ENCODE measurements around the gene NOTCH3.

NOTCH3 gene

DNA sequence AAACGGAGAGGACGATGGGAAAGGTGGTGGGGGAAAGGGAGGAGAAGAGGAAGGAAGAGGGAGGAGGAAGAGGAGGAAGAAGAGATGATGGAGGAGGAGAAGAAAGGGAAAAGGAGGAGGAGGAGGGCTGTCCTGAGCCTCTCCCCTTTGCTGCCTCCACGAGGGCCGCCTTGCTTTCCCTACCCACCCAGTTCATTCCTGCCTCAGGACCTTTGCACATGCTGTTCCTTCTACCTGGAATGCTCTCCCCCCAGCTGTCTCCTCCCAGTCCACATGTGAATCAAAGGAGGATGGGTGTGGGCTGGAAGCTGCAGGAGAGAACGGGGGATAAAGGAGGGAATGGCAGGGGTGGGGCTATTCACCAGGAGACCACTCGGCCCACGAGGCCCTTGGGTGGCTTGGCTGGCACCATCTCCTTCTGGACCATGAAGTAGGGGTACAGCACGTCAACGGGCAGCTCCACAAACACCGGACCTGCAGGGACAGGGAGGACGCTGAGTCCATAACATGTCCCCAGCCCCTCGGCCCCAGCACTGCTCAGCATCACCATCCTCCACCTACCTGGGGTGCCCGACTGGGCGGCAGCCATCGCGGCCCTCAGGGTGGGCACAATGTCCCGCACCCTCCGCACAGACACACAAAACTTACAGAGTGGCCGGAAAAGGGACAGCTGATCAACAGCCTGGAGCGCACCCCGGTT is 78.3 kb downstream of the NOTCH3 start:
- DNase-seq (ENCODE audit: low spot score), result no peak

DNA sequence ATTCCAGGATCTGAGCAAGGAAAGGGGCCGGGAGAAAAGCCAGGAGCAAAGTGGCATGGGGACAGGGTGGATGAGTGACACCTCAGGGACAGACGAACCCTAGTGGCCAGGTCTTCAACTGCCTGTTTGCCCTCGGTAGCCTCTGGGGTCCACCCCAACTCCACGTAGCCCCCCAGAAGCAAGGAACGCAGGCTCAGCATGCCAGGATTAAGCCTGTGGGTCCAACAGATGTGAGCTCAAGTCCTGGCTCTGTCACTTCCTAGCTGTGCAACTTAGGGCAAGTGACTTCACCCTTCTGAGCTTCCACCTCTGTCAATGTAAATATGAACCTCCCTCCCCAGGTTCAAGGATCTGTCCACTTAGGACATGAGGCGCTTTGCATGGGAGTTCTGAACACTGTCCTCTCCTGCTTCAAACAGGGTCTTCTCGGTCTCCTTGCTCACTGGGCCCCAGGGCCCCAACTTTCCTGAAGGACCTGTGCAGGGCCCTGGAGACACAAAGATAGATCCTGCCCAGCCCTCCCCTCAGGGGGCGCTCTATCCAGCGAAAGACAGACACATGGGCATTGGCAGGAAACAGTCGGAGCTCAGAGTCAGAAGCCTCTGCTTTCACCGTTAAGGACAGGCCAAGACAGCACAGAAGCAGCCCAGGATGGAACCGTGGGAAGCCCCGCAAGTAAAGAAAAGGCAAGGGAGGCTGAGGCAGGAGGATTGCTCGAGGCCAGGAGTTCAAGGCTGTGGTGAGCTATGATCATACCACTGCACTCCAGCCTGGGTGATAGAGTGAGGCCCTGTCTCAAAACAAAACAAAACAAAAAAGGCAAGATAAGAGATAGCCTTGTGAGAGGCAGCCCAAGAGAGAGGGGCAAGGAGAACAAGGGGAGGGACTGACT is 80.4 kb downstream of the NOTCH3 start:
- DNase-seq (ENCODE audit: low spot score), result peak; percentile 43

DNA sequence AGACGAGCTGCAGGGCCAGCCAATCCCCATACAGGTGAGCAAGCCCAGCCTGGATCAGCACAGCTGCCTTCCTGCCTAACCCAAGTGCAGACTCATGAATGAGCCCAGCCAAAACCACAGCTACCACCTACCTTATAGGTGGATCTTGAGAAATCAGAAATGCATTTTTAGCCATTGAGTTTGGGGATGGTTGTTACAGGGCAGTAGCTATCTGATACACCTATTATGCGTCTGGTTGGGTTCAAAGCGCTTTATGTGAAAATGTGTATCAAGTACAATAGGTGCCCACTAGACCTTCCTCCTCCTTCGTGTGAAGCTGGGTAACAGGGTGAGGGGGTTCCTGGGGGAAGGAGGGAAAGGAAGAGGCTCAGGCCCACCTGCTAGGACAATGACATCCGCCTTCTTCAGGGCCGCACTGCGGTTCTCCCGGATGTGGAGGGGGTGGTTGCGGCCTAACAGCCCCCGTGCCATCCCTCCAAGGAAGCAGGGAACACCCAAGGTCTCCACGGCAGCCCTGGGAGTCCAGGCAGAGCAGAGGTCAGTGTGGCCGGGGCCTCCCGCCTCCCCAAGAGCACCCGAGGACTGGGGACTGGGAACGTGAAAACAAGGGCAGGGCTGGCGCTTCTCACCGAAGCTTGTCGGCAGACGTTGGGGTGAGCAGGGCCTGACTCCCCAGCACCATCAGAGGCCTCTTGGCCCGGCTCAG is 81.9 kb downstream of the NOTCH3 start:
- DNase-seq (ENCODE audit: low spot score), result no peak

DNA sequence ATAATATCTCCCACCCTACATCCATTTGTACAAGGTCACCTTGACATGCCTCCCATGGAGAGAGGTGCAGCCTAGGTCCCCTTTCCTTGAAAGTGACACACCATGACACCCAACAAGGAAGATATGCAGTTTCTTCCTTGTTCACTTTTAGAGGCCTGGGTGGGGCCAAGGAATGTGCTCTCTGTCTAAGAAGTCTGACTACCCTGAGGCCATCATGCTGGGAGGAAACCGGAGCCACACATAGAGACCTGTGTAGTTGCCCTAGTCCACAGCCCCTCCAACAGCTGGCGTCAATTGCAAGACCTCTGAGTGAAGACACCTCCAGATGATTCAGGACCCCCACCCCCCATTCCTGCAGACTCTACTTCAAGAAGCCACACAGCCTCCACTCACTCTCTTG is 82.5 kb downstream of the NOTCH3 start:
- DNase-seq (ENCODE audit: low spot score), result no peak

DNA sequence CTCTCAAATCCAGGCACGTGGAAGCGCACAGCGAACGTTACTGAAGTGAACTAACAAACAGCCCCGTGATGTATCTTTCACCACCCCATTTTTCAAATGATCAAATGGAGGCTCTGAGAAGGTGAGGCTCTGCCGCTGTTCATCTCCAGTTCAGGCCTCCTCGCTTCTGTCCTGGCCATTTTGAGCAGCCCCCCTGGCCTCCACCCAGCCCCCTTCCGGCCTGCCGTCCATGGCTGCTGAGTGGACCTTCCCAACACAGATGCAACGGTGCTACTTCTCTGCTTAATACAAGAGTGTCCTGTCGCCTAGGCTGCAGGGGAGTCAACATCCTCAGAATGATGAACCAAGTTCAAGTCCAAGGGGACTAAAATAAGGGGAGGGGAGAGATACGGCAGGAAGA is 83.9 kb downstream of the NOTCH3 start:
- DNase-seq (ENCODE audit: low spot score), result no peak

DNA sequence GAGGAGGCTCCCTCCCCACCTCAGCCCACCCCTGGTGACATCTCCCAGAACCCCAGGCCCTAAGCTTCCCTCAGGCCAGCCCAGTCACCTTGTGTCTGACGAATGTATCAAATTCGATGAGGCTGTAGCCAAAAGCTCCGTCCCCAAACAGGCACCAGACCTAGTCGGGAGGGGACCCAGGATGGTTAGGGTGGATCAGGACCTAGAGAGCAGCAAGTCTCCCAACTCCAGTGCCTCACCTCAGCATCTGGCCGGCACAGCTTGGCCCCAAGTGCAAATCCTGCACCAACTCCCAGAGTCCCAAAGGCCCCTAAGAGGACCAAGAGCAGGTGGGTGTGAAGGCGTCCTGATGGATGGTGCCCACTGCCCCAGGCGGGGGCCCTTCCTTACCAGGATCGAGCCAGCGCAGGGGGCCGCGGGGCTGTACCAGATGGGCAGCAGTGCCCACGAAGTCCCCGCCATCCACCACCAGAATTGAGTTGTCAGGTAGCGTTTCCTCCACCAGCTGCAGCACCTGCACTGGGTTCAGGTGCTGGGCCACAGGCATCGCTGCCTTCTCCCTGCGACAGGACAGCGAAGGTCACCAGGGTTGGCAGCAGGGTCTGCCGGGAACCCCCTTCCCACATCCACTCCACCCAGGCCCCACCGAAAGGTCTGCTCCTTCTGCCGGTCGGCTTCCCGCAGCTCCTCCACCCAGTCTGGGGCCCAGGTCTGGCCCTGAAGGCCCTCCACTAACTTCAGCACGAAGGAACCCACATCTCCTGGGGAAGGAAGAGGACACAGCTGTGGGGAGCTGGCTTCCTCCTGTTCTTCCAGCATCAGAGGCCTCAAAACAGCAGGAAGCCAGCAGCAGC is 84.8 kb downstream of the NOTCH3 start:
- no peak for DNase-seq (ENCODE audit: low spot score)

DNA sequence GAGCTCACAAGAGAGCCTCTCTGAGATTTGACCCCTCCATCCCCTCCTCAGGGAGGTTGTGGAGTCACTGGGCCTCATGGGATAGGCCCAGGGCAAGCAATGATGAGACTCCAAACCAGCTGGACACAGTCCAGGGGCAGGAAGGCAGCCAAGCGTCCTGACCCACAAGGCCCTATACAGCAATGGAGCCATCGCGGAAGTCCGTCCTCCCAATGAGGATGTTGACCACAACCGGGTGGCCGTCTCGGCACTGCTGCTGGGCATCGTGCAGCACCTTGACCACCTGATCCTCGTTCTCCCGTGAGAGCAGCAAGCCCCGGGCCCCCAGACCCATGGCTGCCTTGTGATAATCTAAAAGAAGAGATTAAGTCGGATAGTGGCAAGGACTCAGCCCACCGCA is 85.7 kb downstream of the NOTCH3 start:
- DNase-seq (ENCODE audit: low spot score), result no peak

DNA sequence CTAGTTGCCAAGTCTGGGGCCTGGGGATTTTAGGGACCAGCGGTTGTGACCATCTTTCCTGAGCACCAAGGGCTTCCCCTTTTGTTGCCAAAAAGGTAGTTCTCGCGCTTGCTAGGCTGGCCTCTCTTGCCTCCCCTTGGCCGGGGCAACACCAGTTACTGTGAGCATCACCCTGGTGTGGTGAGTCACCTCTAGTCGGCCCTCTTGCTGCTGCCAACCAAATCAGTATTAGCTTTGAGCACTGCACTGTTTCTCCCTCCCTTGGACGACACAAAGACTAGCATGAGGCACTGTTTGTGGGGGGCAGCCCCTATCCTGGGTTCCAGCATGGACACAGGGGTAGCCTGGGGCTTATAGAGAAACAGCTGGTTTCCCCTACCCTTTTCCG is 86.6 kb downstream of the NOTCH3 start:
- no peak for DNase-seq (ENCODE audit: low spot score)

DNA sequence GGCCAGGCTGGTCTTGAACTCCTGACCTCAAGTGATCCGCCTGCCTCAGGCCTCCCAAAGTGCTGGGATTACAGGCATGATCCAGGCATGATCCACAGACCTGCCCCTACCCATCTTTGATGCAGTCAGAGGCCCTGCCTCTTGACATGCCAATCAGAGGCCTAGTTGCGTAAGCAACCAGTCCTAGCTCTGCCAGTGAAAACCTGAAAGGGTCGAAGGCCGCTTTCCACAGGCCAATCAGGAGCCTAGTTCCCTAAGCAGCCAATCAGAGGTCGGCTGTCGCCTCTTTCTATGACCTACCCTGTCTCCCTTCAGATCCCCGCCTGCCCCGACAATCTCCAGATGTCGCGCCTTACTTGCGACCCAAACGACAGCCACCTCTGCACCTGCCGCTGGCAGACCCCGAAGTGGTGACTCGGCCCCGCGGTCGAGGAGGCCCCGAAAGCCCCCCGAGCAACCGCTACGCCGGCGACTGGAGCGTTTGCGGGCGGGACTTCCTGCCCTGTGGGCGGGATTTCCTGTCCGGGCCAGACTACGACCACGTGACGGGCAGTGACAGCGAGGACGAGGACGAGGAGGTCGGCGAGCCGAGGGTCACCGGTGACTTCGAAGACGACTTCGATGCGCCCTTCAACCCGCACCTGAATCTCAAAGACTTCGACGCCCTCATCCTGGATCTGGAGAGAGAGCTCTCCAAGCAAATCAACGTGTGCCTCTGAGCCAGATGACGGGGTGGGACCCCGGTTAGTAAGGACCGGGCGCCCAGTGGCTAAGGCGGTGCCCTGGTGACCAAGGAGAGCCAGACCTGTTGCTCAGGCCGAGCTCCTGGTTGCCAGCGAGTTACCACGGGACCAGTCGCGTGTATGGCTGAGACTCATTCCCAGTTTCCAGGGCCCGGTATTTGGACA is 87.3 kb downstream of the NOTCH3 start:
- DNase-seq (ENCODE audit: low spot score), result peak; percentile 50

DNA sequence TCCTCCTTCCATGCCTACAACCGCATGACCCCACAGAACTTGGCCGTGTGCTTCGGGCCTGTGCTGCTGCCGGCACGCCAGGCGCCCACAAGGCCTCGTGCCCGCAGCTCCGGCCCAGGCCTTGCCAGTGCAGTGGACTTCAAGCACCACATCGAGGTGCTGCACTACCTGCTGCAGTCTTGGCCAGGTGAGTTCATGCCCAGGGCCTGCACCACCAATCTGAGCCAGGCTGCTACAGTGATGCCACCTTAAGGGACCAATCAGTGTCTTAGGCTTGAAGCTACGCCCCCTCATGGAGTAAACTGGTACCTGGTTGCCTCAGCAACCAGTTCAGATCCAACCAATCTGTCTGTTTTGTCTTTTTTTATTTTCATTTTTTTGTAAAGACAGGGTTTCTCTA is 88.4 kb downstream of the NOTCH3 start:
- peak; percentile 80 for DNase-seq (ENCODE audit: low spot score)

DNA sequence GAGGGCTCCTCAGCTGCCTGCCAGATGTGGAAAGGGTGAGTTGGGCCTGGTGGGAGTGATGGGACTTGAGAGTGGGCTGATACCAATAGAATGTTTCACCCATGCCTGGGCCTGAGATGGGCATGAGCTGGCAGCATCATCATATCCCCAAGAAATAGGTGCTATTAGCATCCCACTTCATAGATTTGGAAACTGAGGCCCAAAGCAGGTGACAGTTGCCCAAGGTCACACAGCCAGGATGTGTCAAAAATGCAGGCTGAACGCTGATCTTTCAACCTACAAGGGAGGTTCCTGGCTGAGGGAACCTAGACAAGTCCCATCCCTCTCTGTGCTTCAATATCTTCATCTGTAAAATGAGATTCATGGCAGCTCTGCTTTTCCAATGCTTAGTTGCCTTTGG is 89.0 kb downstream of the NOTCH3 start:
- no peak for DNase-seq (ENCODE audit: low spot score)

DNA sequence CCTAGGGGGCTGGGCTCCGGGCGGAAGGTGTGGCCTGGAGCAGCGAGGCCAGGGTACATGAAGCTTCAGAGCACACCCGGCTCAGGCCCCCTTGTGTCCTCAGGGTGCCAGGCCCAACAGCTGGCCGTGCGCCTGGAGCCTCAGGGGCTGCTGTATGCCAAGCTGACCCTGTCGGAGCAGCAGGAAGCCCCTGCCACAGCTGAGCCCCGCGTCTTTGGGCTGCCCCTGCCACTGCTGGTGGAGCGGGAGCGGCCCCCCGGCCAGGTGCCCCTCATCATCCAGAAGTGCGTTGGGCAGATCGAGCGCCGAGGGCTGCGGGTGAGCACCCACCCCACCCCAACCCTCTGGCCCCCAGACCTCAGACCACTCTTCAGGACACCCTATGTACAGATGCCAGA is 90.4 kb downstream of the NOTCH3 start:
- no peak for DNase-seq (ENCODE audit: low spot score)

DNA sequence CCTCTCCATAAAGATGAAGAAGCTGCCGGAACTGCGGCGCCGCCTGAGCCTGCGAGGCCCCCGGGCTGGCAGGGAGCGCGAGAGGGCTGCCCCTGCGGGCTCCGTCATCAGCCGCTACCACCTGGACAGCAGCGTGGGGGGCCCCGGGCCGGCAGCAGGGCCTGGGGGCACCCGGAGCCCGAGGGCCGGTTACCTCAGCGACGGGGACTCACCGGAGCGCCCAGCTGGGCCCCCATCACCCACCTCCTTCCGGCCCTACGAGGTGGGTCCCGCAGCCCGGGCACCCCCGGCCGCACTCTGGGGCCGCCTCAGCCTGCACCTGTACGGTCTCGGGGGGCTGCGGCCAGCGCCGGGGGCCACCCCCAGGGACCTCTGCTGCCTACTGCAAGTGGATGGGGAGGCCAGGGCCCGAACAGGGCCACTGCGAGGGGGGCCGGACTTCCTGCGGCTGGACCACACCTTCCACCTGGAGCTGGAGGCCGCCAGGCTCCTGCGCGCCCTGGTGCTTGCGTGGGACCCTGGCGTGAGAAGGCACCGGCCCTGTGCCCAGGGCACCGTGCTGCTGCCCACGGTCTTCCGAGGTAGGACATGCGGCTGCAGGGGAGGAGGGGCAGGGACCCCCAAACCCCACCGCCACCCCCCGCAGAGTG is 90.9 kb downstream of the NOTCH3 start:
- no peak for DNase-seq (ENCODE audit: low spot score)

Measured in iPS-NIHi11 (cell line).